Testis (tissue), 3 donors: ENCODE measurements around the gene AMN. TPM values are rescaled to one million over a fixed set of nuclear protein-coding genes. Genes with fewer than 3 reads are reported as not detected.

Experiments used
- DNase-seq: peaks from one replicate; pipeline ENCODE4 v3.0.0-alpha.2; 2019
- H3K27ac ChIP-seq, 2 donors: fragments of 200-600 bp; sonication (generic); one replicate each; pipeline ENCODE4 v1.5.1; 2019
- H3K27me3 ChIP-seq: fragments of 200-600 bp; sonication (generic); one replicate; pipeline ENCODE4 v1.5.1; 2019
- H3K36me3 ChIP-seq: fragments of 200-600 bp; sonication (generic); one replicate; pipeline ENCODE4 v1.5.1; 2017; ENCODE audit warnings: low read depth; ENCODE audit errors: missing control alignments
- H3K4me1 ChIP-seq: fragments of 200-600 bp; sonication (generic); one replicate; pipeline ENCODE4 v1.5.1; 2019
- H3K4me3 ChIP-seq, 2 donors: fragments of 200-600 bp; sonication (generic); one replicate each; pipeline ENCODE4 v1.5.1; 2017 to 2019
- H3K9me3 ChIP-seq: fragments of 200-600 bp; sonication (generic); one replicate; pipeline ENCODE4 v1.5.1; 2017
- CTCF ChIP-seq, 3 experiments: fragments of 450-650 bp in 2 of 3; fragments of 200-600 bp in 1 of 3; sonication (generic) in 1 of 3; IDR thresholded peaks; one replicate each; pipeline ENCODE4 v1.5.1; 2016 to 2019; ENCODE audit warnings: antibody characterized with exemption in 3 of 3, mild to moderate bottlenecking in 2 of 3, moderate library complexity in 1 of 3
- POLR2A ChIP-seq: fragments of 450-650 bp; IDR thresholded peaks from one replicate; pipeline ENCODE4 v1.6.1; 2017; ENCODE audit warnings: antibody characterized with exemption, mild to moderate bottlenecking, moderate library complexity
- WGBS, 2 donors: methylation state at CpG; one replicate each; pipeline ENCODE4 v1.1.5; 2018; 5-methylcytosine and 5-hydroxymethylcytosine counted together
- intact Hi-C: fragments of 100-400 bp; cut with DNase I; formaldehyde crosslinking; loops from one replicate; pipeline ENCODE4 v1.15.1; 2023; ENCODE audit warnings: low total_unique reads
- polyA plus RNA-seq: library from polyadenylated mRNA; stranded (reverse); fragments of 350-450 nt; fragmentation: Illumina TruSeq; extraction: RNeasy Lipid Tissue Mini Kit (QIAGEN cat#74804); gene quantifications from one replicate; pipeline ENCODE4 v1.2.3, GENCODE V29; 2014; ENCODE audit warnings: low read depth, low replicate concordance; ENCODE audit not compliant: insufficient read depth
- total RNA-seq, 2 donors: library from RNA; depleted of rRNA; stranded (reverse); fragments of >200 nt; gene quantifications; one replicate each; pipeline ENCODE4 v1.2.3, GENCODE V29; 2016

The AMN gene
- total and polyA plus RNA-seq, 3 donors from 2014 or later, result 3.0 to 4.6 (median 3.0) TPM

DNA sequence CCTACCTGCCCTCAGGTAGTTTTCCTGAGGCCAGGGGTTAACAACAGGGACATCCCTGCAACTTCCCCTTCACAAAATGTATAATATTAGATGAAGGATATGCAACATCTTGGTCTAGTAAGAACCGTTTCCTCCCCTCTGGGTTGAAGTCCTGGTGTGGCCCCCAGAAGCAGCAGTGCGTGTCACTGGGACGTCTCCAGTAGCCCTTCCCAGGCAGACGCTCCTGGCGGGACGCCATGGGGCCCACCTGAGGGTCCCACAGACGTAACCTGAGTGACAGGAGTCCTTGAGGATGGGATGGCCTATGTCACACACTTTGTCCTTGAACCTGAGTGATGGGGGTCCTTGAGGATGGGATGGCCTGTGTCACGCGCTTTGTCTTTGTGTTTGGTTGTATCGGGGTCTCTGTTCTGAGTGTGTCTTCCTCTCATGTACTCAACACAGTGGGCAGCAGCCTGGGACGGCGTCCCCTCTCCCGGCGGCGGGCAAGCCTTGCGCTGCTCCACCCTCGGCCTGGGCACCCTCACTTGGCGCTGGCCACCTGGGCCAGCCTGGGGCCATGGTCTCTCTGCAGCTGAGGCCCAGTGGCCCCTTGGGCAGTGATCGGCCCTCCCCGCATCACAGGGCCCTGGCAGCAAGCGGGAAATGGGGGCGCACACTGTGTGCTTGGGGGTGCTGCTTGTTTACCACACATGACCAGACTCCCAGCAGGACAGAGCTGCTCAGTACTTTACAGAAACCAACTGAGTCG is 14.3 kb upstream of the AMN start:
- Histone ChIP-seq H3K9me3 (no peaks in the 10 kb centered on the region), H3K4me3 (no peak overlapping the region), H3K27ac (no peak overlapping the region), H3K36me3 (no peaks in the 10 kb centered on the region), H3K27me3 (no peaks in the 10 kb centered on the region), H3K4me1 (no peaks in the 10 kb centered on the region)
- no peak for DNase-seq
- TF ChIP-seq POLR2A (no peak), CTCF (IDR thresholded peaks at IDR 0.05) (no peak)
- 94 to 96% methylated on average over 14 to 23 of the region's 23 CpGs for whole genome bisulfite sequencing, 2 donors
- intact Hi-C loops, result no loop called here

DNA sequence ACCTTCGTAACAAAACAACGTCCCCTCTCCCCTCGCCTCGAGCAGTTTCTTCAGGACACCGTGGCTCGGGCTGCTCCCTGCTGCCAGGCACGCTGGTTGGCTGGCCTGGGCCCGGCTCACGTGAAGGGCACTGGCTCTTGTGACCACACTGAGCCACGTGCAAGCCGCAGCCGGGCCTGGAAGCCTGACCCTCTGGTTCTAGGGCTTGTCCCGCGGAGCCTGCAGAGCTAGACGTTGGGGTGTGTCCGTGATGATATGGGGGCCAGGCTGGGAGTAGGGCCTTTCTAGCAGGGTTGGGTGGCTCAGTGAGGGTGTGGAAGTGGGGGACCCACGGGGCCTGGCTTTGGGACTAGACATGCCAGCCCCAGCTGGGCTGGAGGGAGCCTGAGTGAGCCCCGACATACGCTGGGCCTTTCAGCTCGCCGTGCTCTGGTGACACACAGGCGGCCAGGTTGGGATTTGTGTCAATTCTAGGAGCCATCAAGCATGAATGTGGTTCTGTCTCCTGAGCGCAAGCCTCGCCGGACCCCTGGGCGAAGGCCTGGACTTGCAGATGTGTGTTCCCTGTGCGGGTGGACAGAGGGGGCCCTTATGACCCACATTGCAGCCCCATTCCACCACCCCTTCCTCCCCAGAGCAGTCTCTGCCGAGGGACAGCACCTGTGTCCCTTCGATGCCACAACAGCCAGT is 13.6 kb upstream of the AMN start:
- no peak for TF ChIP-seq POLR2A
- no peak for TF ChIP-seq CTCF (IDR thresholded peaks at IDR 0.05)
- H3K4me1 ChIP-seq, result no peaks in the 10 kb centered on the region
- intact Hi-C loops, result no loop called here
- no peaks in the 10 kb centered on the region for H3K27me3 ChIP-seq
- 94 to 96% methylated on average over 11 to 29 of the region's 29 CpGs for WGBS, 2 donors
- H3K27ac ChIP-seq, result no peak overlapping the region
- H3K9me3 ChIP-seq, result no peaks in the 10 kb centered on the region
- no peak for DNase-seq
- no peak overlapping the region for H3K4me3 ChIP-seq
- H3K36me3 ChIP-seq, result no peaks in the 10 kb centered on the region

- no peak overlapping the region for H3K4me3 ChIP-seq
- TF ChIP-seq CTCF (IDR thresholded peaks at IDR 0.05) (no peak), POLR2A (no peak)
- 88 to 96% methylated on average over 10 of the region's 10 CpGs for WGBS, 2 donors
- DNase-seq, result no peak
- intact Hi-C loops, result no loop called here
- H3K36me3 ChIP-seq, result no peaks in the 10 kb centered on the region
- H3K27me3 ChIP-seq, result no peaks in the 10 kb centered on the region
- no peak overlapping the region for H3K27ac ChIP-seq
- no peaks in the 10 kb centered on the region for H3K4me1 ChIP-seq
- no peaks in the 10 kb centered on the region for H3K9me3 ChIP-seq
These were observed 13.0 kb upstream of the AMN start for GRCh38 chr14:102909462-102909861.

- TF ChIP-seq POLR2A (no peak), CTCF (IDR thresholded peaks at IDR 0.05) (no peak)
- H3K27me3 ChIP-seq, result no peaks in the 10 kb centered on the region
- H3K4me3 ChIP-seq, result no peak overlapping the region
- WGBS, 2 donors, result 92 to 93% methylated on average over 7 to 10 of the region's 10 CpGs
- no peak overlapping the region for H3K27ac ChIP-seq
- intact Hi-C loops, result loop anchor here (10.0 kb wide), 1 partner anchor 215 kb away; no protein-coding TSS in a partner anchor
- no peaks in the 10 kb centered on the region for H3K36me3 ChIP-seq
- no peak for DNase-seq
- H3K4me1 ChIP-seq, result no peaks in the 10 kb centered on the region
- no peaks in the 10 kb centered on the region for H3K9me3 ChIP-seq
These were observed 12.6 kb upstream of the AMN start for GRCh38 chr14:102909911-102910310.
